GM18870 (cell line): ENCODE results near the gene KLF1.

Experiments
- ATAC-seq: cut with Tn5 transposase; IDR thresholded peaks from one replicate; pipeline ENCODE4 v1.9.1; 2021; ENCODE audit warnings: moderate library complexity; ENCODE audit not compliant: unreplicated experiment

The KLF1 gene

DNA sequence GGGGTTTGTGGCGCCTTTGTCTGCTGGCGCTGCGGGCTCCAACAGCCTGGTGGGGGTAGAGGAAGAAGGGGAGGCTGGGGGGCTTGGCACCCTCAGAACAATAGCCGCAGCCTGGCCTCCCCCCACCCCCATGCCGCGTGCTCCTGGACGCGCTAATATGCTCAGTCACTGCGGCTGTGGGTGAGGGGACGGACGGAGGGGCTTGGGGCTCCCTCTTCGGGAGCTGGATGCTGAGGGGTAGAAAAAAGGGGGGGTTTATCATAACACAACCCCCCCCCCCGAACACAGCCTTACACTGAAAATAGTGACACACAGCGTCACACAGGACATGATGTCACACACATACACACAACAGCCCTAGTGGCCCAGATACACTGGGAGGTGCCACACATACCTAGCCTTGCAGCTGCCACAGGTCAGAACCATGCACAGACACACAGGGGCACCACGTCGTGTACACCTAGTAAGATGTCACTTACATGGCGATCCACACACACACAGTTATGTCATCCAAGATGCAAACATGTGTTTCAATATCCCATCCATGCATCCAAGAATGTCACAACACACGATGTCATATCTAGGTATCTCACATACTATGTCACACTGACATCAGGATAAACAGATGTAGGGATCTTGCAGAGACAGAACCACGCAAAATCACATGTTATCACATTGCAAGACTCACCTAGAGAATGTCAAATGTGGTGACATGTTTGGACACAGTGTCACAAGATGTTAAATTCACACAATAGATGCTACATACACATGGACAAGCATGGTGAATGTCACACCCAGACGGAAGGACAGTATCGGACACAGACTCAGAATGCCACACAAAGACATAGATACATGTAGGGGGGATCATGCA lies 47.9 kb downstream of the KLF1 start:
- no peak for ATAC-seq

DNA sequence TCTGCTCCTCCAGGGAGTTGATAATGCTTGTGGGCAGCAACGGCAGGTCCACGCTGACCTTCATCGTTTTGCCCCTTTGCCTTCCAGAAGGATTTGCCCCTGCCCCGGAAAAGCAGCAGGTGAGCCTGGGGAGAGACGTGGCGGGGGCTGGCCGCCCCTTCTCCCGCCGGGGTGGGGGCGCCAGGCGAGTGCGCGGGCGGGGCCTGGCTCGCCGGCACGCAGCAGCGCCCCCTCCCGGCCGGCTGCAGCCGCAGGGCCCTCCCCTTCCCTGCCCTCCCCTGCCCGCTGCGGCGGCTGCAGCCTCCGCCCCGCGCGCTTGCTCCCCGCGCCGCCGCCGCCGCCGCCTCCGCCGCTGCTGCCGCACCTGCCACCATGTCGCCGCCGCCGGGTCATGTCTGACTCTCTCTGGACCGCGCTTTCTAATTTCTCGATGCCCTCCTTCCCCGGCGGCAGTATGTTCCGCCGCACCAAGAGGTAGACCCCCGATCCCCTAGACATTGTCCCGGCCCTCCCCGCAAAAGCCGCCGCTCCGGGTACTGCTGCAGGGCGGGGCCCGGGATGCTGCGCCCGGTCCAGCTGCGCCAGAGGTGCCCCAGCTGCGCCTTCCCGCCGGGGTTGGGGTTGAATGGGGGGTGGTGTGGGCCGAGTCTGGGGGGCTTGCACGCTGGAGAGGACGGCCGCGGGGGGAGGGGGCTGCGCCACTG lies 48.7 kb downstream of the KLF1 start, which contains the start of gene MAST1:
Gene MAST1, plus strand, starts transcription at position 334 of the 704 bp plus-strand sequence. Its CDS starts 58 bp downstream, at position 392.
- ATAC-seq: no peak

DNA sequence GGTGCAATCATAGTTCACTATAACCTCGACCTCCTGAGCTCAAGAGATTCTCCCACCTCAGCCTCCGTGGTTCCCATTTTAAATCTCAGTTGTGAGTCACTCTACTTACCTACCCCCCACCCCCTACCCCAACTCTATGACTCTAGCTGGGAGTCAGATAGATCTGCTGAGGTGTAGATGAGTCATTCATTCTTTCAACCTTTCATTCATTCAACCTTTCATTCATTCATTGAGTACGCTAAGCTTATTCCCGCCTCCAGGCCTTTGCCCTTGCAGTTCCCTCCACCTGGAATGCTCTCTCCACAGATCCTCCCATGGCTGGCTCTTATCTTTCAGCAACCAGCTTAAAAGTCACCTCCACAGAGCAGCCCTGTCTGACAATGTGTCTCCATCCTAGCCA lies 49.8 kb downstream of the KLF1 start:
- ATAC-seq: no peak

GRCh38 chr19:12836529-12836863 lies 50.5 kb downstream of the KLF1 start:
- ATAC-seq: no peak

DNA sequence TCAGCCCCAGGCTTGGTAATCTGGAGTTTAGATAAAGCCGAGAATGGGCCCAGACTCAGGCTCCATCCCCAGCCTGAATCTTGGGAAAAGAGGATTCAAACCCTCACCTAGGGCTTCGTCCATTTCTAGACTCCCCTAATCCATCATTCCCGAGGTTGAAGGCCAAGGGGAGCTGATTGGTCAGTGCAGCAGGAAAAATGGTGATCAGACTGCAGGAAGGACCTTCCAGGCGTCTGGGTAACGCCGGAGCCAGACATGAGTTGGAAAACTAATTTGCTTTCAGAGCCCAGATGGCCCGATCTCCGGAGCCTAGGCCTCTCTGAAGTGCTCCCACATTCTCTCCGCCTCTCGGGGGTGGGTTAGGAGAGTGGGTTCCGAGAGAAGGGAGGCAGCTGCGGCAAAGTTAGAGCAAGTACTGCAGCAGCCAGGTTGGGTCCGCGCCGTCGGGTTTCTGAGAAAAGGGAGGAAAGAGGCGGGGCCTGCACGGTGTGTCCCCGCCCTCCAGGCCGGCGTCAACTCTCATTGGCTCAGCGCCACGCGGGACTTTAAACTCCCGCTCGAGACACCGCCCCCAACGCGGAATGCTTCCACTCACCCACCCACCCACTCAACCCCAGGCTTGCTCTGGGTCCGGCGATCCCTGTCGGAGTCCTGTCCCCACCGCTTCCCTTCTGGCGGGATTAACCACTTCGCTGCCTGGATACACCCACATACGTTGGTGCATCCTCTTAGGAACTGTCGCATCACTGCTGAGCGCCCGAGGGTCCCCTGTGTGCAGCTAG lies 51.8 kb downstream of the KLF1 start:
- ATAC-seq: no peak

- ATAC-seq: no peak
Observed at GRCh38 chr19:12834566-12834943, 52.4 kb downstream of the KLF1 start, which contains the start of gene RTBDN. Gene RTBDN (minus strand): TSS chr19:12834579. CDS start chr19:12829979, 4,600 bp downstream.
